GM18520 (cell line): ENCODE measurements around the gene MAP4K2.

Experiments
- ATAC-seq: cut with Tn5 transposase; IDR thresholded peaks from one replicate; pipeline ENCODE4 v1.9.1; 2021; ENCODE audit not compliant: unreplicated experiment

MAP4K2 gene

DNA sequence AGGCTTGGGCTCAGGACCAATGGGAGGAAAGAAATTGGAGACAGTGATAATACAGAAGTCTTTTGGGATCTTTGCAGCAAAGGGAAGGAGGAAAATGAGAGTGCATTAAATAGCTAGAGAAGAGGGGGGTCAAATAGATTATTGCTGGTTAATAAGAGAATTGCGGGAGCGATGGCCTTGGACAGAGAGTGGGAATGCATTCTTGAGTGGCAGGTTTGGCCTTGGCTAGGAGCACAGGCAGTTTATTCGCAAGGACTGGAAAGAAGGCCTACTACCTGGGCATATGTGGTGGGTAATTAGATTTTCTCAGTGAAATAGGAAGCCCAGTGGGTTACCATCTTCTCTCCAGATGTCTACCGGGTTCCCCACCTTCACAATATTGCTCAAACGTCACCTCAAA, 10.8 kb upstream of the MAP4K2 start:
- no peak for ATAC-seq

DNA sequence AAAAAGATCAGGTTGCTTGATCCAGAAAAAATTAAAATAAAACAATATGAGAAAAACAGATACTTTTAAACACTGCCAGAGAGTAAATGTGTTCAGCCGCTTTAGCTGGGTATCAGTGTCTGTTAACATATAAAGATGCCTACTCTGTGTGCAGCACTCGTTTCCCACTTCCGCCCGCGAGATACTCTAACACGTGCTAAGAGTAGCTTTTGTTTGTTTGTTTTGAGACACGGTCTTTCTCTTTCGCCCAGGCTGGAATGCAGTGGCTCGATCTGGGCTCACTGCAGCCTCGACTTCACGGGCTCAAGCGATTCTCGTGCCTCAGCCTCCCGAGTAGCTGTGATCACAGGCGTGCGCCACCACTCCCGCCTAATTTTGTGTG, 7.9 kb upstream of the MAP4K2 start:
- no peak for ATAC-seq

DNA sequence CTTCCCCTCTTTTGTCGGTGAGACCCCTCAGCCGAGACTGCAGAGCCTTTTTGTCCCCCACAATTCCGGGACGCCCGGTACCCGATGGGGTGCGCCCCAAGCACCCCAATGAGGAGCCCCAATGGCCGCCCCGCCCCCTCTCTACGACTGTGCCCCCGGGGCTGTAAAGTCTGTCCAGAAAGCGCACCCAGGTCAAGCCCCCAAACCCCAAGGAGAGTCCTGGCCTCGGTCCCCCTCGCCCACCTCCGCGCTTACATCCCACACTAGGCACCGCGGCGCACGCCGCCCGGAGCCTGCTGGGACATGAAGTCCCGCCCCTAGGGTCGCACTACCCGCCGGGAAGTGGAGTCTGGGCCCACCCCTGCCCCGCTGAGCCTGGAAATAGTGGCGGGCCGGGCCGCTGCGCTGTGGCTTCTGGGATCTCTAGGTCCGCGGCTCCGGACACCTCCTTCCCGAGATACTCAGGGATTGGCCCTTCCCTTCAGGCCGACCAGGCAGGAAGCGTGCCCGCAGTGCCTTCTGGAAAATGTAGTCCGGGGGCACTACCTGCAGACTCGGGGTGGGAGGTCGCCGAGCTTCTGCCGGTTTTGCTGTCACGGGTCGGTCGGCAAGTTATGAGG, 7.4 kb upstream of the MAP4K2 start, which contains the start of gene MEN1:
MEN1 (minus strand) TSS at position 281 of the 620 bp plus-strand sequence. CDS start 442 bp downstream, outside the sequence.
- no peak for ATAC-seq

DNA sequence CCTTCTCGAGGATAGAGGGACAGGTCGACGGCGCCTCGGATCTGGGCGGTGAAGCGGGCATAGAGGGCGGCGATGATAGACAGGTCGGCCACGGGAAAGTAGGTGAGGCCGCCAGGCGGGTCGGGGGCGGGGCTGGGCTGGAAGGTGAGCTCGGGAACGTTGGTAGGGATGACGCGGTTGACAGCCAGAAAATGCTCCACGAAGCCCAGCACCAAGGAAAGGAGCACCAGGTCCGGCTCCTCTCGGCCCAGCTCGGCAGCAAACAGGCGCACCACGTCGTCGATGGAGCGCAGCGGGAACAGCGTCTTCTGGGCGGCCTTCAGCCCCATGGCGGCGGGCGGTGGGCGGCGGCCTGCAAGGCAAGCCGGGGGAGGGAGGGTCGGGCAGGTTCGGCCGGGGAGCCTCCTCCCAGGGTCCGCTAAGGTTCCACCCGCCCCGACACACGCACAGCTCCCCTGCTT, 6.8 kb upstream of the MAP4K2 start:
- ATAC-seq = no peak

DNA sequence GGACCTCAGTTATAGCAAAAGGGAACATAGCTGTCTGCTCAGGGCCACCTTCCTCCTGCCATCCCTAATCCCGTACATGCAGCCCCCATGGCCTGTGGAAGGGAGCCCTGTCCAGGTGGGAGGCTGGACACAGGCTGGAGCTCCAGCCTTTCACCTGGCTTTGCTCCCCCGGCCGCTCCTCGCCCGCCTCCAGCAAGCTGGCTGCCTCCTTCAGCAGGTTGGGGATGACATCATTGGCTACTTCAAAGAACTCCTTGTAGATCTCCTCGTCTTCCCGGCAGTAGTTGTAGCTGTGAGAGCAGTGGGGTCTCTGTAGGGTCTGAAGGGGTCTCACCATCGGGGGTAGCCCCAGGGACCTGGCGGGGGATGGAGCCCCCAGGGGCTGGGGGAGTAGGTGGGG, 2.5 kb upstream of the MAP4K2 start:
- ATAC-seq = no peak

DNA sequence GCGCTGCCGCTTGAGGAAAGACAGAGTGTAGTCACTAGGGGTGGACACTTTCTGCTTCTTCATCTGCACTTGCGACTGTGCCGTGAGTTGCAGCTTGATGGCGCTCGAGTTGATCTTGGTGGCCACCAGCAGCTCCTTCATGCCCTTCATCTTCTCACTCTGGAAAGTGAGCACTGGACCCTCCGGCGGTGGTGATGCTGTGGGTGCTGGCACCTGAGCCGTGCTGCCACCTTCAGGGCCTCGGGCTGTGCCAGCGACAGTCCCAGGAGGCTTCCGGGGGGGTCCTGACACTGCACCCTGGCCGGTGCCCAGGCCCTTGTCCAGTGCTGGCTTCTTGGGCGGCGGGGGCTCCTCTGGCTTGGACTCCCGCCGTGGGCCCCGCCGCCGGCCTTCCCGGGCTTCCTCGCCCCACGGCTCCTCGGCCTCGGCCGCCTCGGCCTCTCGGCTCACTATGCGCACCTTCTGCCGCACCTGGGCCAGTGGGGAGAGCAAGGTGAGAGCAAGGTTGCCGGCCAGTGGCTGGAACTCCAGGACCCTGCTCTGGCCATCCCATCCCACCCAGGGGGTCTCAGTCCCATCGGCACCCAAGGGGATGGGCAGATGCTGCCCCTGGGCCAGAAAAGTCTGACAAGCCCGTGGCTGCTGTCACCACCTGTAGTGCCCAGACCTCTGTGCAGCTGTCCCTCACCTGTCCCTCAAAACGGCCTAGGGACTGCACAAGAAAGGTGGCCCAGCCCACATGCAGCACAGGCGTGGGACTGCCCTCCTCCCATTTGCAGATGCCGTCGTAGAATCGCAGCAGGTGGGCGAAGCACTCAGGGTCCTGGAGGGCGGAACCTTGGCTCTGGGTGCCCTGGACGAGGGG, 1.6 kb upstream of the MAP4K2 start:
- no peak for ATAC-seq

DNA sequence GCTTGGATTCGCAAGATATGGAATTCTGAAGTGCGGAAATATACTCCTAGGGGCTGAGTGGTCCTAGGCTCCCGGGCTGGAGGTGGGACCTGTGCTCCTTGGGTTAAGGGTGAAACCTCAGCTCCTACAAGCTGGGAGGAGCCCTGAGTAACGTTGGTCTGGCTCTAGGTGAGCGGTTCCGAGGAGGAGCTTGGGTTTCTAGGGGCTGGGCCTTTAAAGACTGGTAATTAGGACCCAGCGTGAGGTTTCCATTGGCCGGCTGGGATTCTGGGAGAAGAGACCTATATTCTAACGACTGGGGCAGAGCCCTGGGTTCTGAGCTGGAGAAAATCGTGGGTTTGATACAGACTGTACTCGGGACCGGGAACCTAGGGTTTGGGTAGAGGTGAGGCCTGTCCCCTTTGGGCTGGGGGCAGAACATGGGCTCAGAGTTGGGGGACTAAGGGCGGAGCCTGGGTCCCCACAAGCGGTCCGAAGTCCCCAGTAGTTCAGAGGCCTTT, 882 bp upstream of the MAP4K2 start:
- ATAC-seq = no peak

DNA sequence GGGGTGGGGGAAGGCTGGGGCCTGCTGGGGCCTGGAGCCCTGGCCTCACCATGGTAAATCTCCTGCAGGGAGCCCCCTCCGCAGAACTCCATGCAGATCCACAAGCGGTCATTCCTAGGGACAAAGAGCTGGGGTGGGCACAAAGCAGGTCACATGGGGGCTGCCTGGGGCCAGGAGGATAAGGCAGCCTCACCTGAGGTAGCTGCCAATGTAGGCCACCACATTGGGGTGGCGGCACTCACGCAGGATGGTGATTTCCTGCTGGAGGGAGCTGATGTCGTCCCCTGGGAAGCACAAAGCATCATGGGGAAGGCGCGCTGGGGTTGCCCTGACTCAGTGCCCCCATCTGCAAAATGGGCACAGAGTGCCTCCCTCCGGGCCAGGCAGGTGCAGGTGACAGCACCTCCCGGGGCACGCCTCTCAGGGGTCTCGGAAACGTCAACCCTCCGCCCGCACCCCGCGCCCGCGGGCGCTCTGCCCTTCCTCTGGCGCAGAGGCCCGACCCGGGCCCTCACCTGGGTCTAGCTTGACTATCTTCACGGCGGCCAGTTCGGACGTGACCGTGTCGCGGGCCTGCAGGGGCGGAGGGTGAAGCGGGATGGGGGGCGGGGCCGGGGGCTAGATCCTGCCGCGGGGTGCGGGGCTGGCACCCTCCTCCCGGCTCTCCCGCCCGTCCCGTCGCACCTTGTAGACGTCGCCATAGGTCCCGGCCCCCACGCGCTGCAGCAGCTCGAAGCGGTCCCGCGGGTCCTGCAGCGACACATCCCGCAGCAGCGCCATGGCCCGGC, 450 bp downstream of the MAP4K2 start:
- peak; percentile 18 for ATAC-seq

DNA sequence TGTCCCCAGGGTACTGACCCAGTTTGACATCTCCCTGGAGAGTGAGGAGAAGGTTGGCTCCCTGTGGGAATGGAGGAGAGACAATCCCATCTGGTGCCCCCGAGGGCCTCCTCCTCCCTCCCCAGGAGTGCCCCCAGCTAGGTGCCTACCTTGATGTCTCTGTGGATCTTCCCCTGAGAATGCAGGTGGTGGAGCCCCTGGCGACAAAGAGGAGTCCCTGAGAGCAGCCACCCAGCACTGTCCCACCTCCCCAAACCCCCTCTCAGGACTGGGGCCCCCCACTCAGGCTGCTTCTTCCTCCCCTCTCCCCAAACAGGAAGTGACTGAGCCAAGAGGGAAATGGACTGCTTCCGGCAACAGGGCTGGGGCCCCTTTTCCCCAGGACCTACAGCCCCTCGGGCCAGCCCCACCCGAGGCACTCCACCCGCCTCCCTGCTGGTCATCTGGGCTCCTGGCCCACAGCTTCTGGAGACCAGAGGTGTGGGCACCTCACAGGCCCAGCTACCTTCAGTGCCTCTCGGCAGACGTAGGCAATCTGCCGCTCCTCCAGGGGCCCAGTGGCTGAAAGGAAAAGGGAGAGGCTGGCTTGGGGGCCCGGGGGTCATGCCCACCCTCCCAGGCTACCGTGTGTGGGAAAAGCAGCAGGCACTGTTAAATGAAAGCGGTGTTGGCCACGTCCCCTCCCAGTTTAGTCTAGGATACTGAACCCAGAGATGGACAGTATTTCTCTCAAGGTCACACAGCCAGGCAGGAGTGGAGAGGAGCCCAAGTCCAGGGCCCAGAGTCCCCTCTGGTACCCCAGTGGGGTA, 1.2 kb downstream of the MAP4K2 start:
- ATAC-seq = no peak

DNA sequence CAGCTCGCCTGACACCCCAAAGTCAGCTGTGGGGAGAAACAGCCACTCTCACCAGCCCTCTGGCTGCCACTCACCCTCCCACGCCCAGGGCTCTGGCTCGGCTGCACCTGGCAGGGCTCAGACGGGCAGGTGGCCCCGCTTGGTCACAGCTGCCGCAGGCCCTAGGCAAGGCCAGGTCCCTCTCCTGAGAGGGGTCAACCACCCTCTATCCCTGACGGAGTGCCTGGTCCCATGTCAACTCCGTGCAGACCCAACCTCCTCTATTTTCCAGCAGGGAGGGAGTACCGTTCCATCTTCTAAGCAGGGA, 1.9 kb downstream of the MAP4K2 start:
- ATAC-seq = no peak

DNA sequence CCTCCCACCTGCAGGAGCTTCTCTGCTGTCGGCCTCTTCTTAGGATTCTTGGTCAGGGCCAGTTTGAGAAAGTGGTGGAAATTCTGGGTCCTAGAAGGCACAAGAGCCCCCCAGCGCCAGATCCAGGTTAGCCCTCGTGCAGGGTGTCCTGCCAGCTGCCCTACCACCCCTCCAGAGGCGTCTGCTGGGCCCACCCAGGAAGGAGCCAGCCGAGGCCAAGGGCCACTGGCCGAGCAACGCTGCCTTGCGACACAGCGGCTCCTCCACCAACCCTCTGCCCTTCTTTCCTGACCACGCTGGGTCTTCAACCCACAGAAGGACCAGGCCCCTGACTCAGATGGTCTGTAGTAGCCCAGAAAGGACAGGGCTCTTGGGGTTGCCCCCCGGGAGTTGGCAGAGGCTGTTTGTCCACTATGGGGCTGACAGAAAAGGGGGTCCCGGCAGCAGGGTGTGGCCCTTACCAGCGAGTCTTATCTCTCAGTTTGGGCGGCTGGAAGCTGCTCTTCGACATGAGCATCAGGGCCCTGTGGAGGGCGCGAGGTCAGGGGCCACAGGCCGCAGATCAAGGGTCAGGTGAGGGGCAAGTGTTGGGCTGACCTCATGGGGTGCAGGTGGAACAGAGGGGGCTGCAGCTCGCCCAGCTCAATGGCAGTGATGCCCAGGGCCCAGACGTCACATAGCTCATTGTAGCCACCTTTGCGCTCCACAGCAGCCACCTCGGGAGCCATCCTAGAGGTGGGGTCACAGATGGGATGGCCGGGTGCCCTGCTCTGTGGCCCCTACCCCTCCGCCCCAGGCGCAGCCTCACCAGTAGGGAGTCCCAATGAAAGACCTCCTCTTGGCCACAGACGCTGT, 2.5 kb downstream of the MAP4K2 start:
- ATAC-seq = no peak

DNA sequence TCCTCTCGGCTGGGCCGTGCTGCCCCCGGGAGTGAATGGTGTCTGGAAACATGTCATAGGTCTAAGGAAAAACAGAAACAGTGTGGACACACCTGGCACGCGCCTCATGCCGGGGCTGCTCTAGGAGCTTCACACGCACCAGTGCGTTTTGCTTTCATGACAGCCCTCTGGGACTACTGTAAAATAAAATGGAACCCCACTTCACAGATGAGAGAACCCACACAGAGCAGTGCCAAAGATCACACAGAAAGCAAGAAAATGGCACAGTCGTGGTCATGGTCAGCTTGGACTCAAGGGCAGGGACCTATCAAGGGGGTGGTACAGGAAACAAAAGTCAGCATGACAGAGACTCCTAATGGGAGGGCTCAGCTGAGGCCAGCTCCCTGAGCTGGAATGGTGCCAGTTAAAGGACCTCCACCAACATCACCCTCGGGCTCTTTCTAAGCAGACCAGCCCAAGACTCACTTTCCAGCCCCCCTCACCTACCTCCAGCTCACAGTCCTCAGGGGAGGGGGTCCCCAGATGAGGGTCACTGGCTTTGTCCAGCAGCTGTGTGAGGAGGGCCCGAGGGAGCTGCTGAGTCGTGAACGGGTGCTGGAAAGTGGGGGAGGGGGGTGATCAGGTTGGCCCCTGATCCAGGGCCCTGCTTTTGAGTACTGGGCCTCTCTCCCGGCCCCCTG, 3.3 kb downstream of the MAP4K2 start:
- no peak for ATAC-seq

DNA sequence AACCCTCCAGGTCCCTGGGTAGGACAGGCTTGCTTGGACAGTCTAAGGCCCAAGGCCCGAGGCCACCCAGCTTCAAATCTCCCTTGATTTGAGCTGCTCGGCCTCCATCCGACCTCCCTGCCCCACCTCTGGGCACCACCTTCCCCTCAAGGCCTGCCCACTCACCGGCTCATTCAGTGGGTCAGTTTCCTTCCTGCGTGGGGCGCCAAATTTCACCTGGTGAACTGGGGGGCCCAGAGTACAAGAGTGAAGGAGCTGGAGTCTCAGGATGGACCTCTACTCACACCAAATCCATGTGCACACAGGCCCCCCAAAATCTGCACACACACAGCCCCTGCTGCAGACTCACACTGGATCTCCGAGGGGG, 3.8 kb downstream of the MAP4K2 start:
- ATAC-seq = no peak

DNA sequence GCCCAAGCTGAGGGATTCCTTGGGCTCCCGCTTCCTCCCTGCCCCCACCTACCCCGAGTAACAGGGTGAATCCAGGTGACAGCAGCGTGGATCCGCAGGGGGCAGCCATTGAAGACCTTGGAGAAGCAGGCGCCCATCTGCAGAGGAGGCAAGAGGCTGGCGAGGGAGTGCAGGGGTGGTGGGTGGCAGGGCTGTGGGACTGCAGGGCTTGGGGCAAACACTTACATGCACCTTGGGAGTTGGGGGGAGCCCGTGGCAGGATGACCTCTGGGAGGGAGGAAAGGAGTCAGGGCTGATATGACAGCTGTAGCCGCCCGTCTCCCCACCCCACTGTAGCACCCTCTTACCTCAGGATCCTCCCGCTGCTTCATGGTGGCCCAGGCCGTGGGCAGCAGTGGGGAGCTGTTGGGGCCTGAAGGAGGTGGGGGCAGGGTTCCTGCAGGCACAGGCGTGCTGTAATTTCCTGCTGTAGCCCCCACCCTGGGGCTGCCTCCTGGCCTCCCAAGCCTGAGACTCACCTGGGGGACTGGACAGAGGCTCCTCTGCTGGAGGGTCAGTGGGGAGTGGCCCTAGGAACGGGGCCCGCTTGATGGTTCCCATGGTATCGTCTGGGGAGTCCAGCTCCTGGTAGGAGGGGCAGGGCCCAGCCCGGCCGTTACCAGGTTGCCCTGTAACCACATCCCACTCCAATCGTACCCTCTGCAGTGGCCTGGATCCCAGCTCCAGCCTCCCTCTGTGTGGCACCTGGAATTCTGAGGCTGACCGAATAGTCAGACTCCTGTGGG, 6.1 kb downstream of the MAP4K2 start:
- no peak for ATAC-seq

DNA sequence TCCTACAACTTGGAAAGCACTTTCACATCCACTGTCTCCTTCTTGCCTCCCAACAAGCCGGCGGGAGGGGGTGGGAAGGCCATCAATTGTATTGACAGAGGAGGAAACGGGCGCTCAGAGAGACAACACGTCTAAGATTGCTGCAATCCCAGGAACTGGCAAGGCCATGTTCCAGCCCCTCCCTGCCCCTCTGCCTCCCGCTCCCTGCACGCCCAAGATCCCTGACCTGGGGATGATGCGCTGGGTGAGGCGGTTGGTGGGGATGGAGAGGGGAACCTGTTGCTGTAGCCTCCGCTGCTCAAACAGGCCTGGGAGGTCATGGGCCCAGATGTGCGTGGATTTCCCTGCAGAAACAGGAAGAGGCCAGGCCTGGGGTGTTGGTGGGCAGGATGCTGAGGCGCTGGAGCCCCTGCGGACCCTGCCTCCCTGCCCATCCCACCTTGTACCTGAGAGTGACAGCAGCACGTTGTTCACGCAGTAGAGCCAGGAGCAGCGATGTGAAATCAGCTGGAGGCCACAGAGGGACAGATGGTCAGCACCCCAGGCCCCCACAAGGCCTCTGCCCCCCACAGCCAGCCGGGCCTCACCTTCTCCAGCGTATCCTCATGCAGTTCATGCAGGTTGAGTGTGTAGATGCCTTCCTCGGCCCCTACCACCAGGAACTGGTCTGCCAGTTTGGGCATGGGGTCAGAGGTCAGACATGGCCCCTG, 6.8 kb downstream of the MAP4K2 start:
- ATAC-seq = no peak

DNA sequence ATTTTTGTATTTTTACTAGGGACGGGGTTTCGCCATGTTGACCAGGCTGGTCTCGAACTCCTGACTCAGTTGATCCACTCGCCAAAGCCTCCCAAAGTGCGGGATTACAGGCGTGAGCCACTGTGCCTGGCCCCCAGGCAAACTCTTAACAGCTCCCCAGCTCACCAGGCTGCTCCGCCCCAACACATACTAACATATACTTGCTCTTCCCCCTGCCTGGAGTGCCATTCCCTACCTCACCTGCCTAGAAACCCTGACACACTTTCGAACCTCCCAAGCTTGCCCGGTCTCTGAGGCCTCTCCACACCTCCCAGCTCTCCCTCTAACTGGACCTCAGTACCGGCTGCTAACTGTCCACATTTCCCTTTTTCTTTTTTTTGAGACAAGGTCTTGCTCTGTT, 8.5 kb downstream of the MAP4K2 start:
- ATAC-seq = no peak

DNA sequence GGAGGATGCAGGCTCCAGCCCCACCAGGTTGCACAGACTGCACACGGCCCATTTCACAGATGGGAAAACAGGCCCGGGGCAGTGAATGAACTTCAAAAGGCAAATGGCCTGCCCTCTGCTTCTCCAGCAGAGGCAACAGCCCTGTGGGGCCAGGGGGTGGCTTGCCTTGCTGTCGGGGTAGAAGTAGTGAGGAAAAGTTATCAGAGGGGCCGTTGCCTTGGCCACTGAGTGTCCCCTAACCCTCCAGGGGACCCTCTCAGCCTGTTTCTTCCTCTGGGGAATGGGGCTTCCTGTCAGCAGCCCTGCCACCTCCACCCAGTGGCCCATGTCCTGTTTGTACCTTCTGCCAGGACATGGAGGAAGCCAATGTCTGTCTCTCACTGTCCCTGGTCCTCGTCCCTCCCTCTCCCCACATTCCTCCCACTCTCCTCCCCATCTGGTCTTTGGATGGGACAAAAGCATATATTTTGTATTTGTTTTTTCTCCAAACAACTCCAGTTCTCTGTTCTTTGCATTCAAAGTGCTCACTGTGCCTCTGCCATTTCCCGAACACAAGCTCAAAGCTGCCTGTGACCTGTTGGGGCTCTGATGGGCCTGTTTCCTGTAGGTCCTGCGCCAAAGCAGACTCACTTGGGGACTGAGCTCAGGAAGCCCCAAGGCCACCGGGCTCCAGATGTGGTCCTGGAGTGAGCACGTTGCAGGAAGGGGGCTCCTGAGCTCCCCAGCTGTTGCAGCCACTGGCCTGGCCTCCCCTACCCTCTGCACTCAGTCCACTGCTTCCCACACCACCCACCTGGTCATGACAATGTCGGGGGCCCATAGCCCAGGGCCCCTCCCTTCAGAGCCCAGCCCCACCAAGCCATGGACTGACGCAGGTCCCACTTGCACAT, 9.5 kb downstream of the MAP4K2 start:
- no peak for ATAC-seq
